PFSK-1 (cell line): ENCODE results near the gene C1GALT1. TPM values are rescaled to one million over a fixed set of nuclear protein-coding genes. Genes with fewer than 3 reads are reported as not detected.

Source experiments
- FOXP2 ChIP-seq: optimal IDR thresholded peaks from 2 replicates; pipeline ENCODE3; 2011; ENCODE audit warnings: borderline replicate concordance, control low read depth, inconsistent platforms; ENCODE audit not compliant: insufficient read depth; ENCODE audit errors: extremely low read length, extremely low read depth
- POLR2AphosphoS5 ChIP-seq: IDR thresholded peaks from 2 replicates; pipeline ENCODE4 v1.6.1; 2012; ENCODE audit warnings: low read depth, mild to moderate bottlenecking, control low read depth, low read length, moderate library complexity
- SIN3A ChIP-seq: IDR thresholded peaks from 2 replicates; pipeline ENCODE4 v1.6.1; 2012; ENCODE audit warnings: mild to moderate bottlenecking, low read length, moderate library complexity, borderline replicate concordance; ENCODE audit not compliant: insufficient read depth
- TAF1 ChIP-seq: IDR thresholded peaks from 2 replicates; pipeline ENCODE4 v1.6.1; 2012; ENCODE audit warnings: low read length, control low read depth, borderline replicate concordance; ENCODE audit not compliant: insufficient read depth
- polyA plus RNA-seq: library from polyadenylated mRNA; unstranded; fragments of >200 nt; gene quantifications from one replicate; pipeline ENCODE4 v1.2.1, GENCODE V29; 2012; ENCODE audit warnings: low read depth, missing spikeins; ENCODE audit not compliant: insufficient read length
- TF ChIP-seq, protein P1 (sequence below), 2 experiments: IDR thresholded peaks; 2 replicates each; pipeline versions ENCODE4 v1.6.1 to v1.8.0; 2011 to 2012; ENCODE audit warnings: low read depth in 2 of 2, low read length in 2 of 2, control low read depth in 1 of 2, inconsistent platforms in 1 of 2, mild to moderate bottlenecking in 1 of 2, moderate library complexity in 1 of 2; ENCODE audit not compliant: insufficient read depth in 1 of 2

C1GALT1 gene
- polyA plus RNA-seq: 2.0 TPM

DNA sequence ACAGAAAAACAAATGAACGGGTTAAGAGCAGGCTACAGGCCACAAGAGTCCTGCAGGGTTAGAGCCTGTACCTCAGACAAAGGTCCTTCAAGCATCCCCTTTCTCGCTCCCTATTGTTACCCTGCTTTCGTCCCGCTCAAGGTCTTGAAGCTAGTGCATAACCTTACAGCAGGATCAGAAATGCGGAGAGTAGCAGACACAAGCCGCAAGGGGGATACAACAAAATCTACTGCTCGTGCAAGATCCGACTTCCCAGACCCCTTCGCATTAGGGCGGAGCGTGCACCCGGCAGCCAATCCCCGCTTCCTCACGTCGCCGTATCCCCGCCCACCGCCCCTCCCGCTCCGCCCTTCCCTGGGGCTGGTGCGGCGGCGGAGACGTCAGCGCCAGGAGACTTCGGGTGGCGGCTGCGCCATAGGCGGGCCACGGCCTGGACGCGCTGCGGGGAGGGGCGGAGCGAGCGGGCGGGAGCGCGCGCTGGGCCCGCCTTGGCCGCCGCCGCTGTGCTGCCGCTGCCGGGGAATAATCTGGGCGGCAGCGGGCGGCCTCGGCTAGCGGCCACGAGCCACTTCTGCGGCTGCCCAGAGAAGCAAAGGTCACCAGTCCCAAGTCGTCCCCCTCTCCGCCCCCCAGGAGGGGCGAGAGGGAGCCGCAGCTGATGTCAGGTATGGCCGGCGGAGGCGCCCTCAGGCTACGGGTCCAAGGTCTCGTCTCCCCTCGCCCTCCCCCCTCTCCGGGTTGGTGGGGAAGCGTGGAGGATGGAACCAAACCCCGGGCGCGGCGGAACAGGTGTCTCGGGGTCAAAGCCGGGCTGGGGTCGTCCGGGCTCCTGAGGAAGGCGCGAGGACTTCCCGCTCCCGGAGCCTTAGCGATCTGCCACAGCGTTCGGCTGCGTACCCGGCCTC lies at the start of gene C1GALT1:
C1GALT1 (plus strand) TSS at position 389 of the 905 bp plus-strand sequence. CDS start 51,776 bp downstream, outside the sequence.
- TF ChIP-seq, protein P1, sequence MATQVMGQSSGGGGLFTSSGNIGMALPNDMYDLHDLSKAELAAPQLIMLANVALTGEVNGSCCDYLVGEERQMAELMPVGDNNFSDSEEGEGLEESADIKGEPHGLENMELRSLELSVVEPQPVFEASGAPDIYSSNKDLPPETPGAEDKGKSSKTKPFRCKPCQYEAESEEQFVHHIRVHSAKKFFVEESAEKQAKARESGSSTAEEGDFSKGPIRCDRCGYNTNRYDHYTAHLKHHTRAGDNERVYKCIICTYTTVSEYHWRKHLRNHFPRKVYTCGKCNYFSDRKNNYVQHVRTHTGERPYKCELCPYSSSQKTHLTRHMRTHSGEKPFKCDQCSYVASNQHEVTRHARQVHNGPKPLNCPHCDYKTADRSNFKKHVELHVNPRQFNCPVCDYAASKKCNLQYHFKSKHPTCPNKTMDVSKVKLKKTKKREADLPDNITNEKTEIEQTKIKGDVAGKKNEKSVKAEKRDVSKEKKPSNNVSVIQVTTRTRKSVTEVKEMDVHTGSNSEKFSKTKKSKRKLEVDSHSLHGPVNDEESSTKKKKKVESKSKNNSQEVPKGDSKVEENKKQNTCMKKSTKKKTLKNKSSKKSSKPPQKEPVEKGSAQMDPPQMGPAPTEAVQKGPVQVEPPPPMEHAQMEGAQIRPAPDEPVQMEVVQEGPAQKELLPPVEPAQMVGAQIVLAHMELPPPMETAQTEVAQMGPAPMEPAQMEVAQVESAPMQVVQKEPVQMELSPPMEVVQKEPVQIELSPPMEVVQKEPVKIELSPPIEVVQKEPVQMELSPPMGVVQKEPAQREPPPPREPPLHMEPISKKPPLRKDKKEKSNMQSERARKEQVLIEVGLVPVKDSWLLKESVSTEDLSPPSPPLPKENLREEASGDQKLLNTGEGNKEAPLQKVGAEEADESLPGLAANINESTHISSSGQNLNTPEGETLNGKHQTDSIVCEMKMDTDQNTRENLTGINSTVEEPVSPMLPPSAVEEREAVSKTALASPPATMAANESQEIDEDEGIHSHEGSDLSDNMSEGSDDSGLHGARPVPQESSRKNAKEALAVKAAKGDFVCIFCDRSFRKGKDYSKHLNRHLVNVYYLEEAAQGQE (IDR thresholded peaks at IDR 0.05; ENCODE audit: insufficient read depth in 1 of 2, low read depth in 2 of 2, low read length in 2 of 2): peak in 1 of 2 experiments; percentile 6; a peak in 1 of 4 replicates
- 0 out of 2 replicates have a peak, but pooled peaks have one; percentile 9 for TF ChIP-seq SIN3A
- peak; percentile 63; the same call in 1 of the 2 replicates for TF ChIP-seq POLR2AphosphoS5
- peak; percentile 89 for TF ChIP-seq FOXP2
- peak; percentile 90; the same call in 1 of the 2 replicates for TF ChIP-seq TAF1

DNA sequence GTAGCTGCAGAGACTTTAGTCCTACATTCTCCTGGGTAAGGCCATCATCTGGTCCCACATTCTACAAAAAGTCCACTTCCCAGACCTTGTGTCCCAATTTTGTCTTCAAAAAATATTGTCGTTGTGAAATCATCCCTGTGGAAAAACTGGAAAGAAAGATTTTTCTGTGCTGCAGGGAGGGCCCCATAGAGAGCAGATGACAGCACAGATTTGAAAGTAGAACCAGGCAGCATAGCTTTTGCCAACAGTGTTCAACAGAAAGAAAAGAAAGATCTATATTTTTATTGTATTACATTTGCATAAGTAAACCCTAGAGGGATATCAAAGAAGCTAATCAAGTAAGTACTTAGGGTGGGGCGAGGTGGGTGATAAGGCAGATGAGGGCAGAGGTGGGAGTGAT lies 48.3 kb upstream of the C1GALT1 start:
- no peak for TF ChIP-seq TAF1
- no peak for TF ChIP-seq POLR2AphosphoS5
- no peak for TF ChIP-seq SIN3A
- TF ChIP-seq, protein P1 (IDR thresholded peaks at IDR 0.05; ENCODE audit: insufficient read depth in 1 of 2, low read depth in 2 of 2, low read length in 2 of 2): no peak
- no peak for TF ChIP-seq FOXP2

DNA sequence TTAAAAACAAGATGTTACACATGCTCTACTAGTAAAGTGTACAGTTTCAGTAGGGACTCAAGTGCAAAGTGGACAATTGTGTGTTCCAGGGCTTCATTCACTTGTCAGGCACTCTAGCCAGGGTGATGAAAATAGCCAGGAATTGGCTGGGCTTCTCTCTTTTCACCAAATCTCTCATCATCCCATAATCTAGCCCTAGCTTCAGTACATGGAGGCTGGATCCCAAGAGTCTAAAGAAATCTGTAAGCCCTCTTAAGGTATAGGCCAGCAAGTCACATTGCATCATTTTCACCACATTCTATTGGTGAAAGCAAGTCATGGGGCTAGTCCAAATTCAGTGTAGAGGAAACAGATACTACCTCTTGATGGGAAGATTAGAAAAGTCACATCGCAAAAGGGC lies 47.3 kb upstream of the C1GALT1 start:
- no peak for TF ChIP-seq POLR2AphosphoS5
- TF ChIP-seq, protein P1 (IDR thresholded peaks at IDR 0.05; ENCODE audit: insufficient read depth in 1 of 2, low read depth in 2 of 2, low read length in 2 of 2): no peak

DNA sequence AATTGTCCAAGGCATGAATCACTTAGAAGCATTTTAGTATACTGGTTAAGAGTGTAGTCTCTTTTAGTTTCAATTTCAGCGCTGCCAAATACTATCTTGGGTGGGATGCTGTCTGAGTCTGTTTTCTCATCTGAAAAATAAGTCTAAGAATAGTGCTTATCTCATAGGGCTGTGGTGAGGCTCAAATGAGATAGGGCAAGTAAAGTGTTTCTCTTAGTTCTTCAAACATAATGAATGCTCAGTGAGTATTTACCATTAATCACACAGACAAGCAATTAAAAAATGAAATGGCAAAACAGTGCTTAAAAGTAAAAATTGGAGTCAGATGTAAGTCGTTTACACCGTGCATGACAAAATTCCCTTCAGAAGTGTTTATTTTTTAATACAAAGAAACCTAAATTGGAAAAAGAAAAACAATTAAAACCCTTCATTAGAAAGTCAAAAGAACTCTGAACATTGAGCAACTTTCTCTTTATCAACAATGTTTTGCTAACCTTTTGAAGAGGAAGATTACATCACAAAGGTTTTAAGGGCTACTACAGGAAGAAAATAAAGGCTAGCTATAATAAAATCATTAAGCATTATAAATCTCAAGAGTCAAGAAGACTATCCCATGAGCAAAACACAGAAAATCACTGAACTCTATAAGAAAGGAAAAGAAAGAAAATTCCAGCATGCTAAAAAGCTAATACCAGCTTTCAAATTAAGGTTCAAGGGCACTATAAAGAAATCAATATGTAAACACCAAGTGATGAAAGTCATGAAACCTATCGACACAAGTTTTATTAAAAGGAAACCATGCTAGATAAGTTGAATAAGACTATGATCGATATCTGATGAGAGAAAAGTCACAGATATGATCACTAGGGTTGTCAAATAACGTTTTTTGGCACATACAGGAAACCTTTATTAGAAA lies 45.6 kb upstream of the C1GALT1 start:
- TF ChIP-seq TAF1 (no peak), SIN3A (no peak), FOXP2 (no peak), POLR2AphosphoS5 (no peak)
- TF ChIP-seq, protein P1 (IDR thresholded peaks at IDR 0.05; ENCODE audit: insufficient read depth in 1 of 2, low read depth in 2 of 2, low read length in 2 of 2): no peak
